Cardiac septum (tissue), 1 donor: Measurements from ENCODE around the gene SHOC1. TPM values are rescaled to one million over a fixed set of nuclear protein-coding genes. Genes with fewer than 3 reads are reported as not detected.

Source experiments
- total RNA-seq: library from RNA; stranded (reverse); fragmentation: NEBNext Ultra II Directional; extraction: Animal tissue kit (Norgen Biotek cat#: 25700); gene quantifications from one replicate; pipeline ENCODE4 v1.2.1, GENCODE V29; 2021
- donor health status: DM: no; HTN: no; CAD: no.

Gene SHOC1
- total RNA-seq, 1 donor from 2014 or later = not detected

Other genes with a start within 250 kb of the SHOC1 start
- gene PTGR1, start 195.3 kb downstream of the SHOC1 start, total RNA-seq = 42.0 TPM
- gene DNAJC25, start 163.6 kb downstream of the SHOC1 start, total RNA-seq = 5.0 TPM
- 36.4 TPM for gene GNG10, start 133.3 kb downstream of the SHOC1 start, total RNA-seq
- gene UGCG, start 101.9 kb upstream of the SHOC1 start, total RNA-seq = 28.6 TPM